ENCODE measurements around the gene PDGFC.

Gene PDGFC

DNA sequence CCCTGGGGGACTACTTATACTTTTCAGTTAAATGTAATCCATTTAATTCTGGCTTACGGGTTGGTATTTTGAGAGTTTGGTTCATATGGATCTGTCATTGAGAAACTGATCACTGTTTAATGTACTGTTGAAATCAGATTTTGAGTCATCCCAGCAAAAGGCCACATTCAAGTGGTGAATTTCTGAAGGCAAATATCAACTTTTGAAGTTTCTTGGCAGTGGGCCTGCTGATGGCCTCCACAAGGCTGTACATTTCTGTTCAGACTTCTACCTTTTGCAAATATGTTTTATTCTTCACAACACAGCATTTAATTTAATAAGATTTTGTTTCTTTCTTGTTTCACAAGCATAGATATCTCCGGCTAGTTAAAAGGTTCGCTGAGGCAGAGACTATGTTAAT lies 138.7 kb downstream of the PDGFC start:
- DNase-seq = no peak

DNA sequence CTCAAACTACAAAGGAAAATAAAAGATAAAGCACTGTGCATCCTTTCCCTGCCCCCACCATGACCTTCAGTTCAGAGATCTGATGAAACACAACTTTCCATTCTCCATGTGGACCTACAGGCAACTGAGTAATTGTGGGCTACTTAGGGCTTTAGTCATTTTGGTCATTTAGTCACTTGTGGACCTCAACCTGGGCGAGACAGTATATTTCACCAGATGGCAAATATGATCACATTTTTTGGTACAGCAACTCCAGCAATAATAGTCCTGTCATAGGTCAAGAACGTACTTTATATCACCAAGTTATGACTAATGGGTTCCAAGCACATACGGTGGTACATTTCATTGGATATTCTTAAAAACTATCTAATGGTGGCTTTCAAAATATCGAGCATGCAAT lies 141.2 kb downstream of the PDGFC start:
- DNase-seq = no peak

DNA sequence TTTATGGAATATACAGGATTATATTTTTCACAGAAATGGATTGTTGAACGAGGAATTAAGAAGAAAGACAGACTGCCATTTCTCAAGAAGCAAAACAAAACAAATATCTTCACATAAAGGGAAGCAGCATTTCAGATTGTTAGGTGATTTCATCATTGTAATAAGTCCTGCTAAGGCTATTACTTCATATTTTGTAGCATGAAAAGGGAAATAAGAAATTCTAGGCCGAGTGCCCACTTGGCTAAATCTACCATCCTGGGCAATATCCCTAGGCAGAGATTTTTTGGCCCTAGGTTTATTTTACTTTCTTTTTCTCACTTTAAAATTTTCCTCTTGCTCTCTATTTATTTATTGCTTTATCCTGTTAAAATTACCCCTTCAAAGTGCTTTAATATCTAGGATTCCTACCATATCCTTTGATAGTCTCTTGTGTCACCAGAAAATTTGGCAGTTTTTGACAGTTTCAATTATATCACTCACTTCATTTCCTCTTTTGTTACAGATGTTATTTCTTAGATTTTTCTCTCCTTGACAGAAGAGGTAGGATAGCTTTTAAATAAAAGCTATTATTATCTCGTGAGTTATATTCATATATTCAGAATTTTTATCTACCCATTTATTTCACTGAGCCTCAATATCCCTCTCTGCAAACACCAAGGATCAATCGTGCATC lies 142.3 kb downstream of the PDGFC start:
- no peak for DNase-seq

DNA sequence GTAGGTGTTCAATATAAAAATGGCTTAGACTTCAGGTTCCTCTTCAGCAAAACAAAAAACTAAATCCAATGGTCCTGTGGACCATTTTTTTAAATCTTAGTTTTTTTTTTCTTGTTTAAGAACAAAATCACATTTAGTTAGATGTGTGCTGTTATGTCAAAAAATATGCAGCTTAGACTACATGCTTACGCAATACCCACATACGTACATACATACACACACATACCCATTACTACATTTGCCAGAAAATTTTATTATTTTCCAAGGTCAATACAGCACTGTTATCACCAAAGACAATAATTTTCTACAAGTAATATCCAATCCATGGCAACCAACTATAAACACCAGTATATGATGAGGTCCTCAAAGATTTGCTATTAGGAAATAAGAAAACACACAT lies 144.1 kb downstream of the PDGFC start:
- DNase-seq = no peak

DNA sequence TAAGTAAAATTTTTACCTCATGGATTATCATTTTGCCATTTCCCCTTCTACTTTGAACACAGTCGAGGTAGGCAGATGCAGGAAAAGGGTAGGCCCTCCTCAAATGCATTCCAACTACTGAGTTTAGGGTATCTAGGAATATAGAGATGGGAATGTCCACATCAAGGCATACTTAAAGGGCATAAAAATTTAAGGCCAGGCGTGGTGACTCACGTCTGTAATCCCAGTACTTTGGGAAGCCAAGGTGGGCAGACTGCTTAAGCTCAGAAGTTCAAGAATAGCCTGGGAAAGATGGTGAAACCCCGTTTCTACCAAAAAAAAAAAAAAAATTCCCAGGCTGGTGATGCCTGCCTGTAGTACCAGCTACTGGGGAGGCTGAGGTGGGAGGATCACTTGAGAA lies 146.5 kb downstream of the PDGFC start:
- DNase-seq = no peak

DNA sequence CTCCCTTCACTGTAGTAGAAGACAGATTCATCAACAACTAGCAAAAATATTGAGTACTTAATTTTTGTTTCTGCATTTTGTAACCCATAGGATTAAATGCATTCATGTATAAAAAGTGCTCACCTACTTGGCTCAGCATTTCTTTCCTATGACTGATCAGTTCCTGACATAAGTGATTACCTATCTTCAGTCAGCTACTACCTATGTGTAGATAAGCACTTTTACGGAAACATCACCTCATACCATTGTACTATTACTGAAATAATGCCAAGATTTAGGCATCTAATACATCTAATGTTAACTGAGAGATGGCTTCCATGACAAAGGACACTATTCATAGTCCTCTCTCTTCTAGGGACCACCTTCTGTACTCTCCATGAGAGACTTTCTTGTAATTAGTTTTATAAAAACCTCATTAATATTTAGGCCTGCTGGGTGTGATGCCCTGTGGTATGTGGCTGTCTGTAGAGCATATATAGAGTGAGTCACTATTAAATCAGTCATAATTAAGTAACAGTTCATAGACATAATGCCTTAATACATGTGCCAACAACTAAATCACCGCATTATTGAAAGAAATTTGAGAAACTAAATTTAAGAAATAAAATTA lies 147.0 kb downstream of the PDGFC start:
- DNase-seq = no peak

DNA sequence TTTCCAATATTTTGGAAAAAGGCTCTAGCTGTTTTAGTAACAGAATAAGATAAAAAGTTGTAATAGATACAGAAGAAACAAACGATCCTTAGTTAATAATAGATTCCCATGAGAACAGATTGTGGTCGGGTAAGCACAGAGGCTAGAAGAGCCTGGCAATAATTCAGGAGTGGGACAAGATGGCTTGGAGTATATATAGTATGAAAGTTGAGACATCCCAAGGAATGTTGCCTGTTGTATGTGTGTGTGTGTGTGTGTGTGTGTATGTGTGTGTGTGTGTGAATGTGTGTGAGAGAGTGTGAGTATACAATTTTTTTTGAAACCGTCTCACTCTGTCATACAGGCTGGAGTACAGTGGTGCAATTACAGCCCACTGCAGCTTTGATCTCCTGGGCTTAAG lies 150.7 kb downstream of the PDGFC start:
- DNase-seq = no peak

DNA sequence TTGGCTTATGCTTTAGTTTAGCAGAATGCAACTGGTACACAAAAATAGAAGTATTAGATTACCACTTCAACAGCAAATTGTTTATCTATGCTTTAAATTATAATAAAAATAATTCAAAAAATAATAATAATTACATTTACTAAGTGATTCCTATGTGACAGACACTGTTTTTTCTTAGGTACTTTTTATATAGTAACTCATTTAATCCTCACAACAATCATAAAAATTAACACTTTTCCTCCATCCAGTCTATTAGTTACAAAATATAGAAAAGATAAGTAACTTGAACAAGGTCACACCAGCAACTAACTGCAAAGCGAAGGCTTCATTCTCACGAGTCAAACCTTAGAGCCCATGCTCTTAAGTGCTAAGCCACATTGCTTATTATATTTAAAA lies 155.2 kb downstream of the PDGFC start:
- DNase-seq = no peak

DNA sequence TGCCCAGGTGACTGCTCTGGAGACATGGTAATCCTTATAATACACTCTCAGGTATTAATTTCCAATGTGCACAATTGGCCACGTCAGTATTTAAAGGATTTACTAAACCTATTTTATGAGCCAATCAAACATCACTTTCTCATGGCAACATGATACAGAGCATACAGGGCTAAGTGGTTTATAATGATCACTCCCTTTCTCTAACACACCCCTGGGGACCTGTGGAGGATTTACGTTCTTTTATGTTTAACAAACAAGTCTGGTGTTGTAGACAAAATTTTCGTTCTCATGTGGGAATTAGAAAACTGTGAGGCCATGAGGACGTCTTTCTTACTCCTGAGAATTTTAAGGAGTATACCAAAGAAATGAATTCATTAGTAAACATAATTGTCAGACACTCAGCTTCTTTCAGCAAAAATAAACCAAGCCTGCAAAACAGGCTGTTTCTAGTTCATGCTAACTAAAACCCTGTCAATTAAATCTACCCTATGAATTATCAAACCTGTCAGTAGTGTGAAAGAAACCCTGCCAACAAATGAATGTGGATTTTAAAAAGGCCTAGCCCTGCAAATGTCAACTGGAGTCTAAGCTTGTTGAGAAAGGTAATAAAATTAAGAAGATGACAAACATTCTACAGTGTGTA lies 155.8 kb downstream of the PDGFC start:
- no peak for DNase-seq

DNA sequence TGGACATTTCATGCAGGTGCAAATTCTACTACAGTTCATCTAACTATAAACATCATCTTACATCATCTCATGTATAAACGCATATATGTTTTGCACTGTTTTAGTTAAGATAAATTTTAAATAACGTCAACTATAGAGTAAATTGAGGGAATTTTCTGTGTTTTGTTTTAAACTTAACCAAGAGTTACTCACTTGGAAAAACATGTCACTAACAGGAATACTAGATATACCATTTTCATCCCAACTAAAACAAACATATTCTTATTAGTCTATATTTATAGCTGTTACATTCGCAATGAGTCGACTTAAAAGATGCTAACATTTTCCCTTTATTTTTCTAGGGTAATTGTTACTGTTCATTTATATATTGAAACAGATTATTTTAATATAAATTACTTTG lies 159.6 kb downstream of the PDGFC start:
- DNase-seq = no peak

DNA sequence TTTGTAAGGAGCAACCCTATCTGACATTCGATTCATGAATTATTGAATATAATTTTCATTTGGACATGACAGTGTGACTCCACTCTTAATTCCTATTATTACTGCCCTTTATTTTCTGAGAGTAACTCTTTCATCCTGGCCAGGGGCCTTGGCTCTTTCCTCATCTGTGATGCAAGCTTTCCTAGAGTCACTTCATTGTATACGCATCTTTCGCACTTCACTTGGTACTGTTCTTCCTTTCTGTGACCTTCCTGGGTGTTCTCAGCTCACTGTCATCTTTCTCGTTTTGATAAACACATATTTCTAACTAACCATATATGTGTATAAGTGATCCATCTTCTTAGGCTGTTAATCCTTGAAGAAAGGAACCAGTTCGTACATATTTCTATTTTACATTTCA lies 160.3 kb downstream of the PDGFC start:
- no peak for DNase-seq

DNA sequence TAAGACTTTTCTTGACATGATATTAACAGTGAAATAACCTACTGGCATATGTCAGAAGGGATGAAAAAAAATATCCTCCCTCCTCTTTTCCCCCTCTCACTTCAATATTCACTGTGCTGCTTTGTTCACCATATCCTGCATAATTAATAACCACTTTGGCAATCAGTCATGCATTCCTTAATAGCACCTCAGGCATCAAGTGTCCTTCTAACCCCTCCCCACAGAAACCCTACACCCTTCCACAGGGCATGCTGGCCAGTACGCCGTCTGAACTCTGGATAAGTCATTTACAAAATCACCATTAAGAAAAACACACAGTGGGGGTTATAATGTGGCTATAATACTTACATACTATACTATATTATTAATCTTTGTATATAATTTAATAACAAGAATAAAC lies 165.9 kb downstream of the PDGFC start:
- DNase-seq = no peak

DNA sequence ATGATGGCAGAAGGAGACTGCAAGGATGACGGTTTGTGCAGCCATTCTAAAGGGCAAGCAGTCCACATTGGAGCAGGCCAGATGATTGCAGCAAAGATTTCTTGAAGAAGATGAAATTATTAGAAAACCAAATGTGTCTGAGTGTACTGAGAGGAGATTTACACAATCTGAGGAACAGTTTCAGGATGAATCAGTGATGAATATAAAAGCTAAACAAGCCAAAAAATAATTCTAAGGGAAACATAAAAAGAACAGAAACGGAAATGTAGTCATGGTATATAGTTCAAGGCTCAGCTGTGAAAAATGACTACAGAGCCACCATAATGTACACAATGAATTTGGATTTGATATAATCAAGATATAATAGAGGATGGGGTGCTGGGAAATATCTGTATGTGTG lies 168.5 kb downstream of the PDGFC start:
- peak in 1 of 58 donors; percentile 1 for DNase-seq

DNA sequence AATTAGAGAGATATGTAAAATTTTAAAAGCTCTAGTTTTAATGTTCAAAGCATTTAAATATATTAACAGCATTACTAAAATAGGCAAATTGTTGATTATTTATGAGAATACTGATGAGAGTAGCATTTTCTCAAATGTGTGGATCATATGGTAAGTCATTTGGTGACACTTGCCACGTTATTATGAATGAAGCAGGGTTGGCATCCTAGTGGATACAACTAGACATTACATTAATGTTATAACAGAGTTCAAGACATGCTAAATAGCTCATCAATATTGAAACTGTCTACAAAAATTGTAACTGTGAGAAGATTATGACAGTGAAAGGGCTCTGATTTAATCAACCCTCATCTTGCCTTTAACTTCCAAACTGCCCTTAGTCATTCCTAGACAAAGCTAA lies 171.1 kb downstream of the PDGFC start:
- no peak for DNase-seq

DNA sequence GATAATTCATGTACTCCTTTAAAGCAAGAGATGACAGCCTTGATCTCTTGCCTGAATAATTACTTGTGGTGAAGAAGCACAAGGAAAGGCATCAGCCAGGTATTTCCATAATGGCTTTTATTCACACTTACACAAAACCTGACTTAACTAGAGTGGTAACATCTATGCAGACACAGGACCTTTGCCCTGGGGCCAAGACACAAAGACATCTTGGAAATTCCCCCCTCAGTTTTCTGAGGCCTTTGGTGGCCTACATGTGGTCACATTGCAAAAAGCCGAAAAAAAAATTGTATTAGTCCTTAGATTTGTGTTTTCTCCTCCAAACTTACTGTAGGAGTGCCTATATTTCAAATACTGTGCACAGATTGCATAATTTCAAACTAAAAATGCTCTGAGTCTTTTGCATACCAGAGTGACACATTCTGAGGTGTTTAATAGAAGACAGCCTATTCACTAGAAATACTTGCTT lies 172.4 kb downstream of the PDGFC start:
- DNase-seq = peak in 1 of 58 donors; percentile 4

DNA sequence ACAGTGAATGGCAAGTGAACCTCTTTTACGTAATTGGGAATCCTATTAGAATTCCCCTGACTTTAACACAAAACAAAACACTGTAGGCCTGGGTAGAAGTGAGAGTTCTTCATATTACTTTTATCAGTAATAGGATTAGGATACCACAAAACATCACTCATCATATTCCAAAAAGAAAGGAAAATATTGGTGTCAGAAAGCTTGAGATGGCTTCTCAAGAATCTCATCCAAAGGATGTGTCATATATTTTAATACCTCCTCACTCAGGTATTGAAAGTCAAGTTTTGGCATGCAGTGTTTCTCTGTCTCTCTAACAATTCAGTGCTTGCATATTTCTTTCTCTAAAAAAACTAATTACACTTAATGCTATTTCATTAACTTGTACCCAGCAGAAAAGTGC lies 173.2 kb downstream of the PDGFC start:
- DNase-seq = no peak

DNA sequence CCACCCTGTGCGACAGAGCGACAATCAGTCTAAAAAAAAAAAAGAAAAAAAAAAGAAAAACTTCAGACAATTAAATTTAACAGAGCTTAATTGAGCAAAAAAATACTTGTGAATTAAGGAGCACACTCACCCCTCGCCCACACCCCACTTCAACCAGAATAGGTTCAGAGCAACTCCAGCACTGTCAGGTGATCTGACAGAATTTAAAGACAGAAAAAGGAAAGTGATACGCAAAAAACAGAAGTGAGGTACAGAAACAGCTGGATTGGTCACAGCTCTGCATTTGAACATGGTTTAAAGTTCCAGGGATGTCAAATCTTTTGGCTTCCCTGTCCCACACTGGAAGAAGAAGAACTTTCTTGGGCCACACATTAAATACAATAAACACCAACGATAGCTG lies 174.4 kb downstream of the PDGFC start:
- no peak for DNase-seq

DNA sequence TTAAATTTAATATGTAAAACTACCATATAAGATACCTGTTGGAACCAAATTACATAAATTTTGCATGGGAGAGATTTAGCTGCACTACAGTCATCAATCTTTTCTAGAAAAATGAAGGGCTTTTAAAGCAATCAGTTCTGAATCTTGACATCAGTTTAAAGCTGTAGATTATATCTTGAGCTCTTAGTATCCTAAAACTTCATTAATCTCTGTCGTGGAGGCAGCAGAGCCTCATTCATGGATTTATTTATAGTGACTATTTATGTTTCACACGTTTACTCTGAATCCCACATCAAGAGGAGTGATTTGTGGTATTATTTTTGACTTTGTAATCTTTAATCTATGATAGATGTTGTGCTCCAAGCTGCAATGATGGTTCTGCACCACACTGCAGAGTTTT lies 175.9 kb downstream of the PDGFC start:
- DNase-seq = no peak

DNA sequence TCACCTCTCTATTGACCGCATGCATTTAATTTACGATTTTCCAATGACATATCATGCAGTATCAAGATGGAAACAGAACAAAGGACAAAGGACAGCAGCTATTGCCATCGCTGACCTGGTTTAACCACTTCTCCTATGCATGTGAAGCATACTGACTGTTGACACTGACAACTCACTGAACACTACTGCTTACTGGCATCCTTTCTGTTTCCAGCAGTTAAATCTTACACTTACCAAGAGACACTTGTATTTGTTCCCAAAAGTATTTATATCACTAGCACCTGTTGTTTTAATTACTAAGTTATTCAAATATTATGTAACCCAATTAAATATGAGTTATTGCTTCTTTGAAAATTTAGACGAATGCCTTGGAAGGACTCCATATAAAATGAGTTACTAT lies 176.7 kb downstream of the PDGFC start:
- no peak for DNase-seq

DNA sequence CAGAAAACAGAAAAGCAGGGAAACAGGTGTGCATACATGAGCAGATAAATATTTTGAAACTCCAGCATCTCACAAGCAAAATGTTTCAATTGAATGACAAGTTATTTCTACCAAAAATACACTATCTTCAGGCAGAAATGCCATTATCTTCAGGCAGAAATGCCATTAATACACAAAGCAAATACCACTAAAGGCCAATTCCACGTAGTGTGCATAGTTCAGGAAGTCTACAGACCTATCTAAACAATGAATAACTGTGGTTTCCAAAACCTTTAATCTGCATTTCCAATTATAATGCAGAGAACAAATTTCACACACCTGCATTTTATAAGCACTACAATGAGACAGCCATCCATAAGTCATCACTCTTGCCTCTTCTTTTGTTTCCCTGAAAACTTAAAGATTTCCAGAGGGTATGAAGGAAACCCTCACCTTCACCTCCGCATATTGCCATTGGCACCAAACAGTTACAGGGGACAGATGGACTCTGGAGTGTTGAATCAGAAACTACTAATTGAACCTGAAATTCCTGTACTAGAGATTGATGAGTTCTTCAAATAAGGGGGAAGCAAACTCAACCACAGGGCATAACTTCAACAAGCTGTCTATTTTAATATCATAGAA lies 179.0 kb downstream of the PDGFC start:
- no peak for DNase-seq

DNA sequence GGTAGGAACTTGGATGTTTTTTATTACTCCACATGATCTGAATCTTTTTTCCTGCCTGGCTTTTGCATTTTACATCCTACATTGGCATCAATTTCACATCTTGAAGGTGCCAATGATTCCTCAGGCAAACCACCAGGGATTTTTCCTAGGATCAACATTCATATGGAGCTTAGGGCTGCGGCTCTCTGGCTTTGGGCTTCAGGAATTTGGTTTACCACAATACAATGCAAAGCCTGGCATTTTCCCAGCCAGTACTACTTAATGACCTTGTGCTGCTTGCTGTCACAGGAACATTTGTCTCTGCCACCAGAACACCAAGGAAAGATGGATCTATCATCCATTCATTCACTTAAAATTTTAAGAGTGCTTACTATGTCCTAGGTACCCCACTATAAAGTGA lies 180.7 kb downstream of the PDGFC start:
- DNase-seq = no peak

DNA sequence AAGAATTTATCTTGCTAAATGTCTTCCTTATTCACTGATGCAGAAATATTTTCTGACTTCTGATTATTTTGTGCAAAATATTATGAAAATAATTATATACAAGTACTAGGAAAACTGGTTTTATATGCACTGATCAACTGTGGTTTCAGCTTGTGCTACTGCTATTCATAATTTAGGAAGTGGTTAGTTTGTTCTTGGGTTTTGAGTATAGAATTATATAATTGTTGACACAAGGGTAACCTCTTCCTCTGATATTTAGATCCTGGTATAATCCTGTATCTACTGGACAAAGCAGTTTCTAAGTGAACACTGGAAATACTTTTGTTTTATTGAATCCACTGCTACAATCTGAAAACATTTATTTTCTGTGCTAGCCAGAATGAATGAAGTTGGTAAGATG lies 182.8 kb downstream of the PDGFC start:
- no peak for DNase-seq

DNA sequence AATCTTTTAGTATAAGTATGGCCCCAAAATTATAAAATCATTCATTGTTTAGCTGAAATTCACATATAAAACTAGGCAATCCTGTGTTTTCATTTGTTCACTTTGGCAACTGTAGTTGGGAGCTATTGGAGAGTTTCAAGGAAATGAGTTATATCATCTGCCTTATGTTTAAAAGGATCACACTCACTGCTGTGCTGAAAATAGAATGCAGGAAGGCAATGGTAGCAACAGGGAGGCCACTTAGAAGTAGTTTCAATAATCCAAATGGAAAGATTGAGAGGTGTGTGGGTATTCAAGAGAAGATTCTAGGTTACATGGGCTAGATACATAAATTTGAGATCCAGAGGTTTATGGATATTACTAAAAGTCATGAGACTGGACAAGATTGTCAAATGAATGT lies 184.9 kb downstream of the PDGFC start:
- no peak for DNase-seq
